Measurements from ENCODE around the gene ARMC5. TPM values are rescaled to one million over a fixed set of nuclear protein-coding genes. Genes with fewer than 3 reads are reported as not detected.

The ARMC5 gene
- polyA plus RNA-seq, 2 of the 4 experiments (the other 2 are of a cell fraction), result 3.2 to 6.1 TPM

DNA sequence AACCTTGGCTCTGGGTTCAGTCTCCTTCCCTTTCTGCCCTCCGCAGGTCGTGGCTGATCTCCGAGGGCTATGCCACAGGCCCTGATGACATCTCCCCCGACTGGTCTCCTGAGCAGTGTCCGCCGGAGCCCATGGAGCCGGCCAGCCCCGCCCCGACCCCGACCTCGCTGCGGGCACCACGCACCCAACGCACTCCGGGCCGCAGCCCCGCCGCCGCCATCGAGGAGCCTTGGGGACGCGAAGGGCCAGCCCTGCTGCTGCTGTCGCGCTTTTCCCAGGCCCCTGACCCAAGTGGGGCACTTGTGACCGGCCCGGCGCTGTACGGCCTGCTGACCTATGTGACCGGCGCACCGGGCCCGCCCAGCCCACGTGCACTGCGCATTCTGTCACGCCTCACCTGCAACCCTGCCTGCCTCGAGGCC, 5.1 kb downstream of the ARMC5 start:
- no peak for DNase-seq (ENCODE audit: low read depth in 1 of 2, low spot score in 1 of 2)
- ChIA-PET POLR2A (no interaction called here), CTCF (no interaction called here)
- H3K9me3 ChIP-seq, result no peaks in the 10 kb centered on the region
- H3K4me3 ChIP-seq, result no peak overlapping the region
- no peak overlapping the region for H3K4me2 ChIP-seq
- peaks cover 4% of the 10 kb centered on the region; the same call in 2 of the 3 replicates for H3K4me1 ChIP-seq
- FAIRE-seq, result no peak
- no peak for ATAC-seq
- no peak overlapping the region for H3K27ac ChIP-seq
- TF ChIP-seq FOSB (CRISPR knock-in tag; IDR thresholded peaks at IDR 0.05) (no peak), JUNB (IDR thresholded peaks at IDR 0.05) (no peak), POLR2AphosphoS2 (conservative IDR thresholded peaks at IDR 0.05; ENCODE audit: low read length) (no peak), CBX8 (IDR thresholded peaks at IDR 0.05) (no peak), NPAS2 (CRISPR knock-in tag; IDR thresholded peaks at IDR 0.05; ENCODE audit: borderline replicate concordance) (no peak), HOXB5 (CRISPR knock-in tag; IDR thresholded peaks at IDR 0.05) (no peak), TFCP2L1 (CRISPR knock-in tag; IDR thresholded peaks at IDR 0.05) (no peak), CHD4 (IDR thresholded peaks at IDR 0.05; ENCODE audit: borderline replicate concordance) (no peak), TP53 (CRISPR knock-in tag; IDR thresholded peaks at IDR 0.05) (no peak), POLR2A (IDR thresholded peaks at IDR 0.05; ENCODE audit: low read length) (no peak), NR3C1 (IDR thresholded peaks at IDR 0.05) (no peak), KDM1A (IDR thresholded peaks at IDR 0.05; ENCODE audit: low read depth) (no peak), JUN (IDR thresholded peaks at IDR 0.05) (no peak), CEBPB (IDR thresholded peaks at IDR 0.05) (no peak), CBX2 (IDR thresholded peaks at IDR 0.05; ENCODE audit: borderline replicate concordance, low read depth) (no peak)
- TF ChIP-seq, protein P1, sequence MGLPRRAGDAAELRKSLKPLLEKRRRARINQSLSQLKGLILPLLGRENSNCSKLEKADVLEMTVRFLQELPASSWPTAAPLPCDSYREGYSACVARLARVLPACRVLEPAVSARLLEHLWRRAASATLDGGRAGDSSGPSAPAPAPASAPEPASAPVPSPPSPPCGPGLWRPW (IDR thresholded peaks at IDR 0.05), result no peak
- TF ChIP-seq, protein P2, sequence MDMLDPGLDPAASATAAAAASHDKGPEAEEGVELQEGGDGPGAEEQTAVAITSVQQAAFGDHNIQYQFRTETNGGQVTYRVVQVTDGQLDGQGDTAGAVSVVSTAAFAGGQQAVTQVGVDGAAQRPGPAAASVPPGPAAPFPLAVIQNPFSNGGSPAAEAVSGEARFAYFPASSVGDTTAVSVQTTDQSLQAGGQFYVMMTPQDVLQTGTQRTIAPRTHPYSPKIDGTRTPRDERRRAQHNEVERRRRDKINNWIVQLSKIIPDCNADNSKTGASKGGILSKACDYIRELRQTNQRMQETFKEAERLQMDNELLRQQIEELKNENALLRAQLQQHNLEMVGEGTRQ (IDR thresholded peaks at IDR 0.05), result no peak
- TF ChIP-seq, protein P3, sequence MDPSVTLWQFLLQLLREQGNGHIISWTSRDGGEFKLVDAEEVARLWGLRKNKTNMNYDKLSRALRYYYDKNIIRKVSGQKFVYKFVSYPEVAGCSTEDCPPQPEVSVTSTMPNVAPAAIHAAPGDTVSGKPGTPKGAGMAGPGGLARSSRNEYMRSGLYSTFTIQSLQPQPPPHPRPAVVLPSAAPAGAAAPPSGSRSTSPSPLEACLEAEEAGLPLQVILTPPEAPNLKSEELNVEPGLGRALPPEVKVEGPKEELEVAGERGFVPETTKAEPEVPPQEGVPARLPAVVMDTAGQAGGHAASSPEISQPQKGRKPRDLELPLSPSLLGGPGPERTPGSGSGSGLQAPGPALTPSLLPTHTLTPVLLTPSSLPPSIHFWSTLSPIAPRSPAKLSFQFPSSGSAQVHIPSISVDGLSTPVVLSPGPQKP (IDR thresholded peaks at IDR 0.05; ENCODE audit: low read depth, low read length), result no peak
- TF ChIP-seq, protein P4, sequence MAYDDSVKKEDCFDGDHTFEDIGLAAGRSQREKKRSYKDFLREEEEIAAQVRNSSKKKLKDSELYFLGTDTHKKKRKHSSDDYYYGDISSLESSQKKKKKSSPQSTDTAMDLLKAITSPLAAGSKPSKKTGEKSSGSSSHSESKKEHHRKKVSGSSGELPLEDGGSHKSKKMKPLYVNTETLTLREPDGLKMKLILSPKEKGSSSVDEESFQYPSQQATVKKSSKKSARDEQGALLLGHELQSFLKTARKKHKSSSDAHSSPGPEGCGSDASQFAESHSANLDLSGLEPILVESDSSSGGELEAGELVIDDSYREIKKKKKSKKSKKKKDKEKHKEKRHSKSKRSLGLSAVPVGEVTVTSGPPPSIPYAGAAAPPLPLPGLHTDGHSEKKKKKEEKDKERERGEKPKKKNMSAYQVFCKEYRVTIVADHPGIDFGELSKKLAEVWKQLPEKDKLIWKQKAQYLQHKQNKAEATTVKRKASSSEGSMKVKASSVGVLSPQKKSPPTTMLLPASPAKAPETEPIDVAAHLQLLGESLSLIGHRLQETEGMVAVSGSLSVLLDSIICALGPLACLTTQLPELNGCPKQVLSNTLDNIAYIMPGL (CRISPR knock-in tag; IDR thresholded peaks at IDR 0.05; ENCODE audit: borderline replicate concordance), result no peak
- TF ChIP-seq, protein P5, sequence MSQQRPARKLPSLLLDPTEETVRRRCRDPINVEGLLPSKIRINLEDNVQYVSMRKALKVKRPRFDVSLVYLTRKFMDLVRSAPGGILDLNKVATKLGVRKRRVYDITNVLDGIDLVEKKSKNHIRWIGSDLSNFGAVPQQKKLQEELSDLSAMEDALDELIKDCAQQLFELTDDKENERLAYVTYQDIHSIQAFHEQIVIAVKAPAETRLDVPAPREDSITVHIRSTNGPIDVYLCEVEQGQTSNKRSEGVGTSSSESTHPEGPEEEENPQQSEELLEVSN (IDR thresholded peaks at IDR 0.05; ENCODE audit: borderline replicate concordance, low read depth), result no peak
- WGBS (ENCODE audit: missing lambda C conversion rate), result 96% methylated on average over 30 of the region's 36 CpGs

DNA sequence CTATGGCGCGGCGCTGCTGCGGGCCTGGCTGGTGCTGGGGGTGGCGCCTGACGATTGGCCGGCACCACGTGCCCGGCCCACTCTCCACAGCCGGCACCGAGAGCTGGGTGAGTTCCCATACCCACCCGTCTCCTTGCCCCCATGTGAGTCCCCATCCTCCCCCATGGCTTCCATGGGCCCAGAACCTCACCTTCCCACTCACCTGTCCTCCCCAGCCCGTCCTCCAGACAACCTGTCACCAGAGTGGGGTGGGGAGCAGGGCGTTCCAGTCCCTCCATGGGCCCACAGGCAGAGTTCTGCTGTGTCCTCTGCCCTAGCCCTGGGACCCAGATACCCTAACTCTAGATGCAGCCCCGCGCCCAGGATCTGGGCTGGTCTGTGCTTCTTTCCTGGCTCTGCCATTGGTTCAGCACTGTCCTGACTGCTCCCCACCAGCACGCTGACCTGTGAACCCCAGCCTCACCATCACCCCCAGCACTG, 5.5 kb downstream of the ARMC5 start:
- H3K27ac ChIP-seq, result no peak overlapping the region
- 94% methylated on average over 17 of the region's 17 CpGs for WGBS (ENCODE audit: missing lambda C conversion rate)
- no peak overlapping the region for H3K4me2 ChIP-seq
- no peak overlapping the region for H3K4me3 ChIP-seq
- FAIRE-seq, result no peak
- DNase-seq (ENCODE audit: low read depth in 1 of 2, low spot score in 1 of 2), result no peak
- POLR2A ChIA-PET, result no interaction called here
- no peaks in the 10 kb centered on the region for H3K9me3 ChIP-seq
- ATAC-seq, result no peak
- H3K4me1 ChIP-seq, result peaks cover 4% of the 10 kb centered on the region; the same call in 2 of the 3 replicates
- CTCF ChIA-PET, result no interaction called here
- no peak for TF ChIP-seq JUNB (IDR thresholded peaks at IDR 0.05)
- TF ChIP-seq, protein P6, sequence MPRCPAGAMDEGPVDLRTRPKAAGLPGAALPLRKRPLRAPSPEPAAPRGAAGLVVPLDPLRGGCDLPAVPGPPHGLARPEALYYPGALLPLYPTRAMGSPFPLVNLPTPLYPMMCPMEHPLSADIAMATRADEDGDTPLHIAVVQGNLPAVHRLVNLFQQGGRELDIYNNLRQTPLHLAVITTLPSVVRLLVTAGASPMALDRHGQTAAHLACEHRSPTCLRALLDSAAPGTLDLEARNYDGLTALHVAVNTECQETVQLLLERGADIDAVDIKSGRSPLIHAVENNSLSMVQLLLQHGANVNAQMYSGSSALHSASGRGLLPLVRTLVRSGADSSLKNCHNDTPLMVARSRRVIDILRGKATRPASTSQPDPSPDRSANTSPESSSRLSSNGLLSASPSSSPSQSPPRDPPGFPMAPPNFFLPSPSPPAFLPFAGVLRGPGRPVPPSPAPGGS (IDR thresholded peaks at IDR 0.05), result no peak
- TF ChIP-seq POLR2AphosphoS2 (conservative IDR thresholded peaks at IDR 0.05; ENCODE audit: low read length), result no peak
- no peak for TF ChIP-seq EHMT2 (IDR thresholded peaks at IDR 0.05; ENCODE audit: low read depth)
- no peak for TF ChIP-seq EP300 (IDR thresholded peaks at IDR 0.05)
- TF ChIP-seq SMC3 (IDR thresholded peaks at IDR 0.05), result no peak
- TF ChIP-seq RNF2 (IDR thresholded peaks at IDR 0.05; ENCODE audit: borderline replicate concordance, low read depth), result no peak
- no peak for TF ChIP-seq MAZ (IDR thresholded peaks at IDR 0.05; ENCODE audit: borderline replicate concordance, low read depth, low read length)
- no peak for TF ChIP-seq KDM1A (IDR thresholded peaks at IDR 0.05; ENCODE audit: low read depth)
- TF ChIP-seq JUN (IDR thresholded peaks at IDR 0.05), result no peak
- no peak for TF ChIP-seq CEBPB (IDR thresholded peaks at IDR 0.05)
- no peak for TF ChIP-seq HOXB5 (CRISPR knock-in tag; IDR thresholded peaks at IDR 0.05)
- no peak for TF ChIP-seq SREBF2 (IDR thresholded peaks at IDR 0.05)
- TF ChIP-seq NFE2L2 (conservative IDR thresholded peaks at IDR 0.05; ENCODE audit: low read length), result no peak
- no peak for TF ChIP-seq CBX2 (IDR thresholded peaks at IDR 0.05; ENCODE audit: borderline replicate concordance, low read depth)
- TF ChIP-seq RARB (CRISPR knock-in tag; IDR thresholded peaks at IDR 0.05), result no peak
- TF ChIP-seq, protein P3 (IDR thresholded peaks at IDR 0.05; ENCODE audit: low read depth, low read length), result no peak
- TF ChIP-seq, protein P7, sequence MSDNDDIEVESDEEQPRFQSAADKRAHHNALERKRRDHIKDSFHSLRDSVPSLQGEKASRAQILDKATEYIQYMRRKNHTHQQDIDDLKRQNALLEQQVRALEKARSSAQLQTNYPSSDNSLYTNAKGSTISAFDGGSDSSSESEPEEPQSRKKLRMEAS (IDR thresholded peaks at IDR 0.05), result no peak
- TF ChIP-seq CBX8 (IDR thresholded peaks at IDR 0.05), result no peak

All from A549 (cell line).